Ovary (tissue), 9 donors: Measurements from ENCODE around the gene SF3B5. TPM values are rescaled to one million over a fixed set of nuclear protein-coding genes. Genes with fewer than 3 reads are reported as not detected.
"Not testable (repeated sequence)": the region's sequence is repeated elsewhere in the genome, so short reads cannot be mapped to it uniquely, and the experiment has no call there.

ENCODE experiments used
- DNase-seq, 5 donors: peaks; one replicate each; pipeline ENCODE4 v3.0.0-alpha.2; 2019 to 2020
- H3K27ac ChIP-seq, 2 donors: fragments of 200-600 bp; one replicate each; pipeline versions ENCODE4 v1.5.1 to v1.8.0; 2019 to 2022
- H3K27me3 ChIP-seq: fragments of 200-600 bp; one replicate; pipeline ENCODE4 v1.8.0; 2022
- H3K36me3 ChIP-seq: fragments of 200-600 bp; sonication (generic); one replicate; pipeline ENCODE4 v1.5.1; 2019
- H3K4me1 ChIP-seq: one replicate; pipeline ENCODE4 v1.8.1; 2013; ENCODE audit warnings: mild to moderate bottlenecking, moderate library complexity; ENCODE audit not compliant: insufficient read depth
- H3K4me3 ChIP-seq: fragments of 200-600 bp; sonication (generic); one replicate; pipeline ENCODE4 v1.5.1; 2017
- H3K9me3 ChIP-seq, 2 donors: fragments of 200-600 bp in 1 of 2; sonication (generic) in 1 of 2; one replicate each; pipeline versions ENCODE4 v1.5.1 to v1.8.1; 2013 to 2019; ENCODE audit warnings: mild to moderate bottlenecking in 1 of 2, moderate library complexity in 1 of 2
- EP300 ChIP-seq: sonication (generic); formaldehyde crosslinking; IDR thresholded peaks from one replicate; pipeline ENCODE4 v1.6.1; 2017; ENCODE audit warnings: antibody characterized with exemption
- POLR2A ChIP-seq: fragments of 450-650 bp; IDR thresholded peaks from one replicate; pipeline ENCODE4 v1.6.1; 2017; ENCODE audit warnings: antibody characterized with exemption, mild to moderate bottlenecking, moderate library complexity
- whole genome bisulfite sequencing, 3 donors: extraction: QIAGEN DNeasy Blood & Tissue Kit in 1 of 3; methylation state at CpG; one replicate each; pipeline versions ENCODE4 v1.1.5 to v1.1.7; 2013 to 2017; 5-methylcytosine and 5-hydroxymethylcytosine counted together
- intact Hi-C, 4 donors: fragments of 100-400 bp; cut with DNase I; formaldehyde crosslinking; loops; one replicate each; pipeline versions ENCODE4 v1.11.0 to v1.15.1; 2022 to 2023
- polyA plus RNA-seq, 2 donors: library from polyadenylated mRNA; stranded (reverse); fragments of 200-250 nt in 1 of 2; fragments of 350-450 nt in 1 of 2; fragmentation: Illumina TruSeq in 1 of 2; extraction: RNeasy Lipid Tissue Mini Kit (QIAGEN cat#74804) in 1 of 2; gene quantifications; one replicate each; pipeline ENCODE4 v1.2.3, GENCODE V29; 2013 to 2014
- total RNA-seq, 7 donors: library from RNA; depleted of rRNA in 2 of 7; stranded (reverse); fragments of >200 nt in 2 of 7; fragmentation: NEBNext Ultra II Directional in 3 of 7; extraction: Animal tissue kit (Norgen Biotek cat#: 25700) in 3 of 7; gene quantifications; one replicate each; pipeline versions ENCODE4 v1.1.0 to v1.2.4, GENCODE V29; 2016 to 2023
- TF ChIP-seq, protein P1 (sequence below), 3 donors: fragments of 450-650 bp in 2 of 3; fragments of 200-600 bp in 1 of 3; IDR thresholded peaks; one replicate each; pipeline versions ENCODE4 v1.5.1 to v1.8.0; 2016 to 2022; ENCODE audit warnings: antibody characterized with exemption in 3 of 3, mild to moderate bottlenecking in 1 of 3
- donor health status: DM: no; HTN: no; CAD: no; lungs with moderate emphysema.
- donor health status: DM: no; HTN: no; CAD: no.
- donor health status: Bipolar disorder and iron deficiency.
- donor health status: DM: yes; HTN: yes; CAD: no.
- donor health status: DM: no; HTN: no; CAD: no.
- donor health status: DM: yes; HTN: yes; CAD: no.

Gene SF3B5
- total and polyA plus RNA-seq, 9 donors: 27.9 to 151 (median 117) TPM

DNA sequence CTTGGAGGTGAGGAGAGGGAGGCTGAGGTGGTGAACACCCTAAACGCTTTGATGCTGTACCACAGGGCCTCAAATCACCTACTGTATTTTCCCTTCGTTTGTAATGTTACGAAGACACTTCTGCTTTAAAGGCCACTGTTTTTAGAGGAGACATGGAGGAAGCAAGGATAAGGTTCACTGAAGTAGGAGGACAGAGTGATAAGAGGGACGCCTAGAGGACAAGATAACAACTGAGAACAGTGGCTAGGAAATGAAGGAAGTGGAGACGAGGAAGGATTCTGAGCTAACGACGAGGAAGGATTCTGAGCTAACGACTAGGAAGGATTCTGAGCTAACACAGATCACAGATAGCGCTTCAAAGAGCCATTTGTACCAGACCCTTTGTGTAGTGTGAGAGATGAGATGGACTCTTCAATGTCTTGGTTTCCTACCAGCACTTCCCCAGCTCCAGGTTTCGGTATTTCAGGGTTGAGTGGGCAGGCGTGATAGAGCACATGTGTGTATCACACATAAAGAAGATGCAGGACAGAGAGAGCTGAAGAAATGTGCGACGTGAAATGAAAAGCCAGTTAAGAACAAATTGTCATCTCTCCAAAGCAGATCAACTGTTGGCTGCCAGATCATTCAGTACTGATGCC is 7.5 kb downstream of the SF3B5 start:
- intact Hi-C loops: no loop called here

DNA sequence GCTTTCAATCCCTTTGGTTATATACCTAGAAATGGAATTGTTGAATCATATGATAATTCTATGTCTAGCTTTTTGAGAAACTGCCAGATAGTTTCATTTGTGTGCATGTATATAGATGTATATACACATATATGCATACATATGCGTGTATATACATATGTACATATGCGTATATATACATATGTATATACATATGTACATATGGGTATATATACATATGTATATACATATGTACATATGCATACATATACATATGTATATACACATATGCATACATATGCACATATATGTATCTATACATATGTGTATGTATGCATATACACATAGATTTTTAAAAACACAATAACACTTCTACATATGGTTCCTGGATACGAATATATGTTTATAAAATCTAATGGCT is 8.4 kb downstream of the SF3B5 start:
- no peaks in the 10 kb centered on the region for H3K4me1 ChIP-seq
- H3K27ac ChIP-seq: no peak overlapping the region
- H3K36me3 ChIP-seq: no peaks in the 10 kb centered on the region
- H3K4me3 ChIP-seq: no peak overlapping the region
- no peak for DNase-seq
- WGBS, 3 donors: 92 to 95% (median 95%) methylated on average over 3 of the region's 3 CpGs
- no peaks in the 10 kb centered on the region for H3K27me3 ChIP-seq
- TF ChIP-seq, protein P1, sequence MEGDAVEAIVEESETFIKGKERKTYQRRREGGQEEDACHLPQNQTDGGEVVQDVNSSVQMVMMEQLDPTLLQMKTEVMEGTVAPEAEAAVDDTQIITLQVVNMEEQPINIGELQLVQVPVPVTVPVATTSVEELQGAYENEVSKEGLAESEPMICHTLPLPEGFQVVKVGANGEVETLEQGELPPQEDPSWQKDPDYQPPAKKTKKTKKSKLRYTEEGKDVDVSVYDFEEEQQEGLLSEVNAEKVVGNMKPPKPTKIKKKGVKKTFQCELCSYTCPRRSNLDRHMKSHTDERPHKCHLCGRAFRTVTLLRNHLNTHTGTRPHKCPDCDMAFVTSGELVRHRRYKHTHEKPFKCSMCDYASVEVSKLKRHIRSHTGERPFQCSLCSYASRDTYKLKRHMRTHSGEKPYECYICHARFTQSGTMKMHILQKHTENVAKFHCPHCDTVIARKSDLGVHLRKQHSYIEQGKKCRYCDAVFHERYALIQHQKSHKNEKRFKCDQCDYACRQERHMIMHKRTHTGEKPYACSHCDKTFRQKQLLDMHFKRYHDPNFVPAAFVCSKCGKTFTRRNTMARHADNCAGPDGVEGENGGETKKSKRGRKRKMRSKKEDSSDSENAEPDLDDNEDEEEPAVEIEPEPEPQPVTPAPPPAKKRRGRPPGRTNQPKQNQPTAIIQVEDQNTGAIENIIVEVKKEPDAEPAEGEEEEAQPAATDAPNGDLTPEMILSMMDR (IDR thresholded peaks at IDR 0.05): no peak
- TF ChIP-seq EP300: no peak
- TF ChIP-seq POLR2A: no peak
- H3K9me3 ChIP-seq: no peaks in the 10 kb centered on the region
- intact Hi-C loops: no loop called here

More for the DNA sequence above, 7.5 kb downstream of the SF3B5 start:
- Histone ChIP-seq H3K4me3 (no peak overlapping the region), H3K36me3 (no peaks in the 10 kb centered on the region), H3K4me1 (no peaks in the 10 kb centered on the region), H3K27ac (no peak overlapping the region), H3K9me3 (no peaks in the 10 kb centered on the region), H3K27me3 (no peaks in the 10 kb centered on the region)
- TF ChIP-seq, protein P1 (IDR thresholded peaks at IDR 0.05): no peak
- no peak for TF ChIP-seq POLR2A
- 70 to 74% (median 73%) methylated on average over 13 of the region's 13 CpGs for WGBS, 3 donors
- DNase-seq: no peak

DNA sequence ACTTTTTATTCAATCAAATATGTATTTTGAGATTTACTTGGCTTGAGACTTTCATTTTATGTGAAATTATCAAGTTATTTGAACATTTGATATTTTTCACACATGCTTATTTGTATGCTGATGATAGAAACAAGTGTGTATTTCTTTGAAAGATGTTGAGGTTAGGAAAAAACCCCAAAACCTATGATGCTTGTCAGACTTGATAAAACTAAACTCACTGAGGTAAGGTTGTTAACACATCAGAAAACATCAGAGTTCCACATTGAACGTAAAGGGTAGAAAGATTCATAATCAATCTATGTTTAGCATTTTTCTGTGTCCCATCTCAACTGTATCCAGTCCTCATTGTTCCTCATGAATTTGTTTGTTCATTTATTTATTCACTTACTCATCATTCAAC is 12.2 kb downstream of the SF3B5 start:
- no peaks in the 10 kb centered on the region for H3K4me1 ChIP-seq
- H3K27ac ChIP-seq: no peak overlapping the region
- H3K9me3 ChIP-seq: no peaks in the 10 kb centered on the region
- no peak for TF ChIP-seq EP300
- no peak for TF ChIP-seq POLR2A
- TF ChIP-seq, protein P1 (IDR thresholded peaks at IDR 0.05): no peak
- H3K27me3 ChIP-seq: no peaks in the 10 kb centered on the region
- DNase-seq: no peak
- WGBS, 3 donors: 78 to 89% (median 87%) methylated on average over 1 of the region's 1 CpG
- intact Hi-C loops: no loop called here
- H3K4me3 ChIP-seq: no peak overlapping the region
- H3K36me3 ChIP-seq: no peaks in the 10 kb centered on the region

DNA sequence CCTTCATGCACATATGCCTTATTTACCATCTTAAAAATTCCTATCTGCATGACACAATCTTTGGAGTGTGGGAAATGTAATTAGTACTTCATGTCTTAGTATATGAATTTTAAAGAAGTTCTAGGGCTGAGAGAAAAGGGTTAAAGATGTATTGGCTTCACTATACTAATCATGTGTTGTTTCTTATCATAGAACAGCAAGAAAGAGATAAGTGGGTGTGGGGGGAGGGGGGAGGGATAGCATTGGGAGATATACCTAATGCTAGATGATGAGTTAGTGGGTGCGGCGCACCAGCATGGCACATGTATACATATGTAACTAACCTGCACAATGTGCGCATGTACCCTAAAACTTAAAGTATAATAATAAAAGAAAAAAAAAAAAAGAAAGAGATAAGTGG is 13.0 kb downstream of the SF3B5 start:
- DNase-seq, intact Hi-C loops, H3K4me3 ChIP-seq, H3K36me3 ChIP-seq, H3K27me3 ChIP-seq, H3K4me1 ChIP-seq, H3K27ac ChIP-seq, H3K9me3 ChIP-seq: not testable (repeated sequence)
- 83 to 97% (median 96%) methylated on average over 3 of the region's 3 CpGs for WGBS, 3 donors

DNA sequence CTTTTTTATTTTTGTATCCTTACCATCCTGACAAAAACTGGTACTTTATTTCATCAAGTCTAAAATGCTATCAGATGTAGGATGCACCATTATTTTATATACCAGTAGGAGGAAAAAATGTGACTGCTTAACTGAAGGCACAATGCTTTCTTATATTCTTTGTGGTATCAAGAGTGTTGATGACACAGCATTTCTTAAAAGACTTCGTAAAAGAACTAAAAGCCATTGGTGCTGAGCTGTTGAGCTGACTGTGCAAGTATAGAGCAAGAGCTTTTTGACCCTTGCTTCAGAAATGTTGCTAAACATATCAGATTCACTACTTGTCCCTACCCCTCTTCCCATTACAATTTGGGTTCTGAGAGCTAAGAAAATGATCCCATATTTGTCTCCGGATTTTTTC is 17.5 kb downstream of the SF3B5 start:
- Histone ChIP-seq H3K9me3 (no peaks in the 10 kb centered on the region), H3K4me1 (no peaks in the 10 kb centered on the region), H3K27me3 (no peaks in the 10 kb centered on the region), H3K27ac (no peak overlapping the region), H3K4me3 (no peak overlapping the region), H3K36me3 (no peaks in the 10 kb centered on the region)
- intact Hi-C loops: no loop called here
- DNase-seq: no peak
- TF ChIP-seq POLR2A: no peak
- no peak for TF ChIP-seq EP300
- TF ChIP-seq, protein P1 (IDR thresholded peaks at IDR 0.05): no peak
- WGBS, 3 donors: 78 to 85% (median 82%) methylated on average over 2 of the region's 2 CpGs
